Right lobe of liver (tissue), 4 donors: Measurements from ENCODE around the gene FOXO4.

Experiments used
- POLR2A ChIP-seq: fragments of 450-650 bp; IDR thresholded peaks from one replicate; pipeline ENCODE4 v1.6.1; 2017; ENCODE audit warnings: antibody characterized with exemption, mild to moderate bottlenecking
- TF ChIP-seq, protein P1 (sequence below), 4 donors: fragments of 200-600 bp in 3 of 4; fragments of 450-650 bp in 1 of 4; IDR thresholded peaks; one replicate each; pipeline versions ENCODE4 v1.5.1 to v1.8.0; 2016 to 2022; ENCODE audit warnings: antibody characterized with exemption in 4 of 4, mild to moderate bottlenecking in 2 of 4
- donor health status: DM: no; HTN: no; CAD: no.
- donor health status: DM: no; HTN: no; CAD: no.
- donor health status: DM: no; HTN: yes; CAD: no.

DNA sequence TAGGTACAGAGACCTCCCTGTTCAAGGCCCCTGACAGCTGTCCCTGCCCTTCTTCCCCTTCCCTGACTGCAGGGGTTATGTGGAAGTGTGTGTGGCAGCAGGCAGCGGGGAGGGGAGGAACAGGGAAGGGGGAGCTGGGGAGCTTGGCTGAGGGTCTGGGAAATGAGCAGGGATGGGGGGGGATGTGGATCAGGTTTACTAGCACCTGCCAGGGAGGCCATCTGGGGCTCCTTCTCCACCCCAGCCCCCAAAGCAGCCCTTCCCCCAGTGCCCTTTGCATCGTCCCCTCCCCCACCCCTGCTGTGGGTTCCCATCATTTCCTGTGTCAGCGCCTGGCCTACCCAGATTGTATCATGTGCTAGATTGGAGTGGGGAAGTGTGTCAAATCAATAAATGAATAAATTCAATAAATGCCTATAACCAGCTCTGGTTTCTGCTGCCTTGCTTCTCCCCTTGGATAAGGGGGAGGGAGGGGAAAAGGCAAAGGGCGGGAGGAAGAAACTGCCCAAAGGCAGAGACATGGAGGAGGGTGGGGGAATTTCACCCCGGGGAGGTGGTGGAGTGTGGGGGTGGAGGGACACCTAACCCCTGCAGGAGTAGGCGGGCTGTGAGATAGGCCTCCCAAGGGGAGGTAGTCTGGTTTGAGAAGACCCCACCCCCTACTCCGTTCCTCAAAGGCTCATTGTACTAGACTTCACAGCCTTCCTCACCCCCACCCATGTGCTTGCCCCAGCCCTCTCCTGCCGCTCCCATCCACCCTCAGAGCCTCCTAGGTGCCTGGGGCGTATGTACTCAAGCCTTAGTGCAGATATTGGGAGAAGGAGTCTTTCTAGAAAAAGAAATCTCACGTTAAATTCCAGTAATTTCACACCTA is 7.7 kb downstream of the FOXO4 start:
- TF ChIP-seq, protein P1, sequence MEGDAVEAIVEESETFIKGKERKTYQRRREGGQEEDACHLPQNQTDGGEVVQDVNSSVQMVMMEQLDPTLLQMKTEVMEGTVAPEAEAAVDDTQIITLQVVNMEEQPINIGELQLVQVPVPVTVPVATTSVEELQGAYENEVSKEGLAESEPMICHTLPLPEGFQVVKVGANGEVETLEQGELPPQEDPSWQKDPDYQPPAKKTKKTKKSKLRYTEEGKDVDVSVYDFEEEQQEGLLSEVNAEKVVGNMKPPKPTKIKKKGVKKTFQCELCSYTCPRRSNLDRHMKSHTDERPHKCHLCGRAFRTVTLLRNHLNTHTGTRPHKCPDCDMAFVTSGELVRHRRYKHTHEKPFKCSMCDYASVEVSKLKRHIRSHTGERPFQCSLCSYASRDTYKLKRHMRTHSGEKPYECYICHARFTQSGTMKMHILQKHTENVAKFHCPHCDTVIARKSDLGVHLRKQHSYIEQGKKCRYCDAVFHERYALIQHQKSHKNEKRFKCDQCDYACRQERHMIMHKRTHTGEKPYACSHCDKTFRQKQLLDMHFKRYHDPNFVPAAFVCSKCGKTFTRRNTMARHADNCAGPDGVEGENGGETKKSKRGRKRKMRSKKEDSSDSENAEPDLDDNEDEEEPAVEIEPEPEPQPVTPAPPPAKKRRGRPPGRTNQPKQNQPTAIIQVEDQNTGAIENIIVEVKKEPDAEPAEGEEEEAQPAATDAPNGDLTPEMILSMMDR (IDR thresholded peaks at IDR 0.05): no peak
- TF ChIP-seq POLR2A: no peak
